B cell (primary cell): ENCODE data around the gene MET.

Source experiments
- CTCF ChIP-seq: fragments of 200-600 bp; IDR thresholded peaks from one replicate; pipeline ENCODE4 v1.8.0; 2022; ENCODE audit warnings: antibody characterized with exemption, mild to moderate bottlenecking
- EZH2 ChIP-seq: IDR thresholded peaks from 2 replicates; pipeline ENCODE4 v1.6.1; 2012; ENCODE audit warnings: borderline replicate concordance, low read depth, mild to moderate bottlenecking, moderate library complexity, low read length; ENCODE audit not compliant: insufficient read depth, poor library complexity, severe bottlenecking

DNA sequence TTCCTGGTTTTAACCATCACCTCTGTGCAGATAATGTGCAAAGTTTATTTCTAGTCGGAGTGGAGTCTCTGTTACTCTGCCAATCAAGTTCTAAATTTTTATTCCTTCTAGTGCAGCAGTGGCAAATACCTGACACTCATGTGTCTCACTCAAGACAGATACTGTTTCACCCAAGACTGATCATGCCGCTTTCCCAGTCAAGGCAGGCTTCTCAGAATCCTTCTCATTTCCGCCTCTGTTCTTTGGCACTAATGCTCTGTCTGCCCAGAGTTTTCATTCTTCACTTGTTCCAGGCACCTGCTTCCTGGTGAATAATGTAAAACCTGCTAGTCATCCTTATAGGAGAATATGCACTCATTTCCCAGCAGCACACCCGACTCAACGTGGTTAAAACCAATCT is 24.7 kb downstream of the MET start:
- TF ChIP-seq EZH2 (no peak), CTCF (no peak)
